ENCODE measurements around the gene KLHL18. TPM values are rescaled to one million over a fixed set of nuclear protein-coding genes. Genes with fewer than 3 reads are reported as not detected.

Gene KLHL18
- polyA plus RNA-seq, 1 experiment: 17.4 TPM

DNA sequence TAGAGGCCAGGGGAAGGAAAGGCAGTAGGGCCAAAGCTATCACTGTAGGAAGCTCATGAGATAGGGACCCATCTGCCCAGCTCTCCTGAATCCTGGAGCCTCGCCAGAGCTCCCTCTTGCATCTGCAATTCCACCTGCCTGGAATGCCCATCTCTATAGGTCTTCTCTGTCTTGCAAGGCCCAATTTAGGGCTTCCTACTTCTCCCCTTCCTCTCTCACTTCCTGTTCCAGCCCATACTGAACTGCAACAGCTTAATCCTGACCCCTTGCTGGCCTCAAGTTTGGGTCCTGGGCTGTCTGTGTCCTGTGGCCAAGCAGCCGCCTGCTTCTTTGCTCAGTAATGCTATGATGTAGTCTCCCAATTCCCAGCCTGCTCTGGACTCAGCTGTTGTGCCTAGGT lies 94.4 kb downstream of the KLHL18 start:
- Histone ChIP-seq H3K27ac (ENCODE audit: low read depth, low read length) (no peak overlapping the region), H3K4me3 (ENCODE audit: low read depth, low read length) (no peak overlapping the region), H3K9me3 (ENCODE audit: control insufficient read depth, insufficient read depth, low read length) (no peaks in the 10 kb centered on the region; the same call in 1 of the 2 replicates), H3K27me3 (ENCODE audit: control insufficient read depth, insufficient read depth, low read length) (no peaks in the 10 kb centered on the region)
- ChIA-PET CTCF (interaction anchor here (0.7 kb wide), 1 partner anchor 510 kb away, joined by 3 read pairs; no protein-coding TSS in a partner anchor), POLR2A (no interaction called here)
- DNase-seq (ENCODE audit: low read depth, low spot score): no peak
- TF ChIP-seq, protein P1, sequence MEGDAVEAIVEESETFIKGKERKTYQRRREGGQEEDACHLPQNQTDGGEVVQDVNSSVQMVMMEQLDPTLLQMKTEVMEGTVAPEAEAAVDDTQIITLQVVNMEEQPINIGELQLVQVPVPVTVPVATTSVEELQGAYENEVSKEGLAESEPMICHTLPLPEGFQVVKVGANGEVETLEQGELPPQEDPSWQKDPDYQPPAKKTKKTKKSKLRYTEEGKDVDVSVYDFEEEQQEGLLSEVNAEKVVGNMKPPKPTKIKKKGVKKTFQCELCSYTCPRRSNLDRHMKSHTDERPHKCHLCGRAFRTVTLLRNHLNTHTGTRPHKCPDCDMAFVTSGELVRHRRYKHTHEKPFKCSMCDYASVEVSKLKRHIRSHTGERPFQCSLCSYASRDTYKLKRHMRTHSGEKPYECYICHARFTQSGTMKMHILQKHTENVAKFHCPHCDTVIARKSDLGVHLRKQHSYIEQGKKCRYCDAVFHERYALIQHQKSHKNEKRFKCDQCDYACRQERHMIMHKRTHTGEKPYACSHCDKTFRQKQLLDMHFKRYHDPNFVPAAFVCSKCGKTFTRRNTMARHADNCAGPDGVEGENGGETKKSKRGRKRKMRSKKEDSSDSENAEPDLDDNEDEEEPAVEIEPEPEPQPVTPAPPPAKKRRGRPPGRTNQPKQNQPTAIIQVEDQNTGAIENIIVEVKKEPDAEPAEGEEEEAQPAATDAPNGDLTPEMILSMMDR (IDR thresholded peaks at IDR 0.05; ENCODE audit: low read depth, low read length): no peak

DNA sequence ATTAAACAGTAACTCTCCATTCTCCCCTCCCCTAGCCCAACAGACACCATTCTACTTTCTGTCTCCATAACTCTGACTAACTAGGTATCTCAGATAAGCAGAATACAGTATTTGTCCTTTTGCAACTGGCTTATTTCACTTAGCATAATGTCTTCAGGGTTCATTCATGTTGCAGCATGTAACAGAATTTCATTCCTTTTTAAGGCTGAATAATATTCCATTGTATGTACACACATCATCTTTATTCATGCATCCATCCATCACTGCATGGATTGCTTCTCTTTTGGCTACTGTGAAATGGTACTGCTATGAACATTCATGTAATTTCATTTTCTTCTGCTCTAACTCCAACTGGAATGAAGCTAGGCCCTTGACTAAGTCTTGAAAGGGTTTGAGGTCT lies 96.1 kb downstream of the KLHL18 start:
- H3K27me3 ChIP-seq (ENCODE audit: control insufficient read depth, insufficient read depth, low read length): no peaks in the 10 kb centered on the region
- ChIA-PET POLR2A (interaction anchor here (1.0 kb wide), 1 partner anchor 16 kb away, joined by 6 read pairs; no protein-coding TSS in a partner anchor), CTCF (no interaction called here)
- H3K9me3 ChIP-seq (ENCODE audit: control insufficient read depth, insufficient read depth, low read length): no peaks in the 10 kb centered on the region; the same call in 1 of the 2 replicates
- no peak for DNase-seq (ENCODE audit: low read depth, low spot score)
- TF ChIP-seq, protein P1 (IDR thresholded peaks at IDR 0.05; ENCODE audit: low read depth, low read length): no peak
- H3K27ac ChIP-seq (ENCODE audit: low read depth, low read length): no peak overlapping the region
- H3K4me3 ChIP-seq (ENCODE audit: low read depth, low read length): no peak overlapping the region

DNA sequence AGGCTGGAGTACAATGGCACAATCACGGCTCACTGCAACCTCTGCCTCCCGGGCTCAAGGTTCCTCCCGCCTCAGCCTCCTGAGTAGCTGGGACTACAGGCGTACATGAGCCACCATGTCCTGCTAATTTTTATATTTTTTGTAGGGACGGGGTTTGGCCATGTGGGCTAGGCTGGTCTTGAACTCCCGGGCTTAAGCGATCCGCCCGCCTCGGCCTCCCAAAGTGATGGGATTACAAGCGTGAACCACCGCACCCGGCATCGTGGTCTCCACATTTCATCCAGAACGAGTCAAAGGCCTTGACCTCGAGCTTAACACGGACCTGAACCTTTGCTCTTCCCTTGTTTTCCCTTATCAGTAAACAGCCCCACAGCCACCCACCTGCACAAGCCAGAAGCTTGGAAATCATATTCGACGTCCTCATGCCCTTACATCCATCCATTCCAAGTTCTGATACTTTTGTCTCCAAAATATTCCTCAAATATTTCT lies 96.7 kb downstream of the KLHL18 start:
- H3K27me3 ChIP-seq (ENCODE audit: control insufficient read depth, insufficient read depth, low read length): no peaks in the 10 kb centered on the region
- no peak for DNase-seq (ENCODE audit: low read depth, low spot score)
- TF ChIP-seq, protein P1 (IDR thresholded peaks at IDR 0.05; ENCODE audit: low read depth, low read length): no peak
- H3K4me3 ChIP-seq (ENCODE audit: low read depth, low read length): peak overlapping the region; percentile 98
- CTCF ChIA-PET: no interaction called here
- no peaks in the 10 kb centered on the region; the same call in 1 of the 2 replicates for H3K9me3 ChIP-seq (ENCODE audit: control insufficient read depth, insufficient read depth, low read length)
- peak overlapping the region; percentile 99 for H3K27ac ChIP-seq (ENCODE audit: low read depth, low read length)
- POLR2A ChIA-PET: interaction anchor here (0.7 to 1.0 kb wide), 2 partner anchors 15 to 397 kb away, joined by 4 to 6 read pairs; no protein-coding TSS in a partner anchor

DNA sequence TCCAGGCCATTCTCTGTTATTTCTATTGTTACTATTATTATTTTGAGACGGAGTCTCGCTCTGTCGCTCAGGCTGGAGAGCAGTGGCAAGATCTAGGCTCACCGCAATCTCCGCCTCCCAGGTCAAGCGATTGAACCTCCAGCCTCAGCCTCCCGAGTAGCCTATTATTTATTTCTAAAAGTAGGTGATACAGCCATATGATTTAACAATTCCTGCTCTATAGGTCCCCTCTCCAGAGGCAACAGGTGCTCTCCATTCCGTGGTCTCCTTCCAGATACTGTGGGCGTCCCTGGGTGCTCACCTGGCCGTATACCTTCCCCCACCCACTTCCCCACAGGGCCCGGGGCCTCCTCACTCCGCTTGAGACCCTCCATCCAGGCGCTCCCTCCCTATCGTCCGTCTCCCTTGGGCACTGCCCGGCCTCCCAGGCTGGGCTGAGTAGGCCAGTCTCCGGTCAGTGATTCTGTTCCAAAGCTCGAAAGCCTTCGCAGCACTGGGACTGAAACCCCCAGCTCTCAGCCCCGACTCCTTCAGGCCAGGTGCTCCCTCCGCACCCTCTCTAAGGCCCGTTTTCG lies 97.4 kb downstream of the KLHL18 start:
- no peak for DNase-seq (ENCODE audit: low read depth, low spot score)
- CTCF ChIA-PET: no interaction called here
- H3K9me3 ChIP-seq (ENCODE audit: control insufficient read depth, insufficient read depth, low read length): no peaks in the 10 kb centered on the region; the same call in 1 of the 2 replicates
- peak overlapping the region; percentile 98 for H3K4me3 ChIP-seq (ENCODE audit: low read depth, low read length)
- POLR2A ChIA-PET: interaction anchor here (0.6 to 1.3 kb wide), 15 partner anchors 9 to 340 kb away, joined by 3 to 9 read pairs (median 4); partner anchors contain the start of gene SETD2
- TF ChIP-seq, protein P1 (IDR thresholded peaks at IDR 0.05; ENCODE audit: low read depth, low read length): peak; percentile 8; the same call in 1 of the 2 replicates
- H3K27ac ChIP-seq (ENCODE audit: low read depth, low read length): peak overlapping the region; percentile 99
- no peaks in the 10 kb centered on the region for H3K27me3 ChIP-seq (ENCODE audit: control insufficient read depth, insufficient read depth, low read length)

Data from AG04450 (cell line).